GM19467 (cell line): ENCODE data around the gene SLC16A6.
A peak's percentile ranks its signal among the peaks of the same experiment; 100 is the strongest.
"Not testable (repeated sequence)": the region's sequence is repeated elsewhere in the genome, so short reads cannot be mapped to it uniquely, and the experiment has no call there.

ENCODE experiments used
- ATAC-seq: cut with Tn5 transposase; IDR thresholded peaks from one replicate; pipeline ENCODE4 v1.9.1; 2021; ENCODE audit warnings: mild to moderate bottlenecking, moderate library complexity; ENCODE audit not compliant: unreplicated experiment

Gene SLC16A6, protein sequence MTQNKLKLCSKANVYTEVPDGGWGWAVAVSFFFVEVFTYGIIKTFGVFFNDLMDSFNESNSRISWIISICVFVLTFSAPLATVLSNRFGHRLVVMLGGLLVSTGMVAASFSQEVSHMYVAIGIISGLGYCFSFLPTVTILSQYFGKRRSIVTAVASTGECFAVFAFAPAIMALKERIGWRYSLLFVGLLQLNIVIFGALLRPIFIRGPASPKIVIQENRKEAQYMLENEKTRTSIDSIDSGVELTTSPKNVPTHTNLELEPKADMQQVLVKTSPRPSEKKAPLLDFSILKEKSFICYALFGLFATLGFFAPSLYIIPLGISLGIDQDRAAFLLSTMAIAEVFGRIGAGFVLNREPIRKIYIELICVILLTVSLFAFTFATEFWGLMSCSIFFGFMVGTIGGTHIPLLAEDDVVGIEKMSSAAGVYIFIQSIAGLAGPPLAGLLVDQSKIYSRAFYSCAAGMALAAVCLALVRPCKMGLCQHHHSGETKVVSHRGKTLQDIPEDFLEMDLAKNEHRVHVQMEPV

DNA sequence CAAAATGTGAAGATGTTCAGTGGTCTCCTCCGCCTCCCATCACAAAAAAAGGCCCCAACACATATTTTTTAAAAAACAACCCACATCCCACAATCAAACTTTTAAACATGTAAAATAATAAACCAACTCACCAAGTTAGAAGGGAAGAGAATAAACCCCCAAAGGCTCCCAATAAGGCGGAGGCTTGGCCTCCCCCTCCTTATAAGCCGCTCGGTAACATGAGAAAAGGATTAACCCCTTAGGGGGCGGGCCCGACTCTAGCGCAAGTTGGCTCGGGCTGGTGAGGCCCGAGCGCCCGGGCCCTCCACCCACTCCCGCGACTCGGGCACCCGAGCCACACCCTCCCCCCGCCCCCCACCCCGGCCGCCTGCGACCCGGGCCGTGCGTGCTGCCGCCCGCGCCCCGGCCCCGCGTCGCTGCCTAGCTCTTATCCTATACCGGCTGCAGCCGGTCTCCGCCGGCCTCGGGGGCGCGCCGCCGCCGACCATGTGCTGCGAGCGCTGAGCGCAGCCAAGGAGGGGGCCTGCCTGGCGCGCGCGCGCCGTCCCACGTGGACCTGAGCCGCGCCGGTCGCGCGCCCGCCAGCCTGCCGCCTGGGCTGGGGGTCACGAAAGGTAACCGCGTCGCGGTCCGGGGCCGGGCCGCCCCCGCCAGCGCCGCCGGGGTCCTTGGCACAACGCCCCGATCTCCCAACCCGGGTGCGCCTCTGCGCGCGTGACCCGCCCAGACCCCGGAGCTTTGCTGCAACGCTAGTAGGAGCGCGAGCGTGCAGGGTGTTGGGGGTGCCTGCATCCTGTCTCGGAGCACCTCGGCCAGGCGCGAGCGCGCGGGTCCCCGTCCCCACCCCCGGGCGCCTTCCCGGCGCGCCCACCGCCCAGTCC lies at the start of gene SLC16A6, which contains the start of gene ARSG:
SLC16A6 (minus strand) TSS at position 173 of the 881 bp plus-strand sequence. CDS start 12,807 bp downstream, outside the sequence.
ARSG (plus strand) TSS at position 541 of the 881 bp plus-strand sequence. CDS start 15,999 bp downstream, outside the sequence.
- peak; percentile 40 for ATAC-seq

DNA sequence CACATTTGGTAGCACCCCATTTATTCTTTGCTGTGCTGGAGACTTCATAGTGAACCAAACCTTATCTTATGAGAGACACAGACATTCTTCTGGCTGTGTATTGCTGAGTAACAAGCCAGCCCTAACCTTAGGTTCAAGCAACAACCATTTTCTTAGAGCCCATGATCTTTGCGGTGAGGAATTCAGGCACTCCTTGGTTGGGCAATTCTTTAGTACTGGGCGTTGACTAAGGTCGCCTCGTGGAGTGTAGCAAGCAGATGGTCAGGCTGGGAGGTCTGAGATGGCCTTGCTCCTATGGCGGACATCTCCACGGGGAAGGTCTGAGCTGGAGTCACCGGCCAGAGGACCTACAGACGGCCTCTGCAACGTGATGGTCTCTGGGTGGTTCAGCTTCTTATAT lies 43.5 kb upstream of the SLC16A6 start:
- ATAC-seq = no peak

DNA sequence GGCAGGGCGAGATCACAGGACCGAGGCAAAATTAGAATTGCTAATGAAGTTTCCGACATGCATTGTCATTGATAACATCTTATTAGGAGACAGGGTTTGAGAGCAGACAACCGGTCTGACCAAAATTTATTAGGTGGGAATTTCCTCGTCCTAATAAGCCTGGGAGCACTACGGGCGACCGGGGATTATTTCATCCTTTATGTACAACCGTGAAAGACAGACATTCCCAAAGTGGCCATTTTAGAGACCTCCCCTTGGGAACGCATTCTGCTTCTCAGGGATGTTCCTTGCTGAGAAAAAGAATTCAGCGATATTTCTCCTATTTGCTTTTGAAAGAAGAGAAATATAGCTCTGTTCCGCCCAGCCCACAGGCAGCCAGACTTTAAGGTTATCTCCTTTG lies 41.0 kb upstream of the SLC16A6 start:
- not testable (repeated sequence) for ATAC-seq

DNA sequence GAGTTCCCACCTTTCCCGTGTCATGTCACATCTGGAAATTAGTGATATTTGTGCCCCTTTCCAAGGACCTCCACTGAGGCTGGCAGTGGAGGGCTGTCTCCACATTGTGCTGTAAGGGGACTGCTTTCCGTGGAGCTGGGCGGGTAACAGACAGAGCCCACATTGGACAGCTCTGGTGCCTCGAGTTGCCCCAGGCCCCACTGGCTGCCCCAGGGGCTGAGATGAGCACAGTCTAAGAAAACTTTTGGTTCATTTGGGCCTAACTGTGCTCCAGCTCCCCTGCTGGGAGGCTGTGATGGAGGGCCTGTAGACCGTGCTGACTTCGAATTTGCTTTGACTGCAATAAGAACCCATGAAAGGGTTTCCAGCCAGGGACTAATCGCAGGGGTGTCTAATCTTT lies 38.4 kb upstream of the SLC16A6 start:
- no peak for ATAC-seq

DNA sequence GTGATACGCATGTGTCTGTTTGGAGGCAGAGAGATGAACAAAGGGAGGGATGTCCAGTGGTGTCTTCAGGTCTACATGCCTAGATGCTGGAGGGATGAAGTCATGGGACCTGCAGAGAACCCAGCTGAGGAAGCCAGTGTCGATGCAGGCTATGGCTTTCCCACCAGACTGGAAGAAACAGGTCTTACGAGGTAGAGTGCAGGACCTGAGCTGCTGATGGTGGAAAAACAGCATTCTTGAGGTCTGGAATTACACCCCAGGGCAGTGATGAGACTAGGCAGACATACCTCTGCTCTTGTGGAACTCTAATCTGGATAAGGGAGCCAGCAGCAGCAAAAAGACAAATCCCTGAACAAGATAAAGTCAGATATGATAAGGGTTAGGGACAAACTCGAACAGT lies 37.7 kb upstream of the SLC16A6 start:
- ATAC-seq = no peak

DNA sequence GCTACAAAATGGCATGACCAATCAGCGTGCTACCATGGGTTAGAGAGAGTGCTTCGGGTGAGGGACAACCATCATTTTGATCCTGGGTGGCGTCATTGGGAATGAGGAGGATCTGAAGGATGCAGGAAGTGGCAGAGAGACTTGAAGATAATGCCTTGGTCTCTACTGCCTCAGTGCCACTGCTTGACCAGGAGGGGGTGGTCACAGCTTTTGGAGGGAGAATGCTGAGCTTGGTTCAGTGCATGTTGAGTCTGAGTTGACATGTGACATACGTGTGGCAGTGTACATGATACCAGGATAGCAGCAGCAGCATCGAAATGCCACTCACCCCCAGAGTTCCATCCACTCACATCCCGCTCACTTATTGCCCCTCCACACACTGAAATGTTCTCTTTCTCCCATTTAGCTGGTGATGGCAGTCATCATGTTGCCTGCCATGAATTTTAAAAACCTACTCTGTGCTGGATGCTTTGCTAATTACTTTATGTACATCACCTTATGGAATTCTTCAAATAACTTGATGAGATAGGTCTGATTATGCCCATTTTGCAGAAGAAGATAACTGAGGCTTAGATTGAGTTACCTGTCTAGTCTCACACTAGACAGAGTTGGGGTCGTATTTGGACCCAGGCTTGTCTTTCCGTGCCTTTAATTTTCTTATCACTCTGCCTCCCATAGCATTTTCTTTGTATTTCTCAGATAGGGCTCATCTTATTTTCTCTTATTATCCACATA lies 37.1 kb upstream of the SLC16A6 start:
- ATAC-seq = no peak

DNA sequence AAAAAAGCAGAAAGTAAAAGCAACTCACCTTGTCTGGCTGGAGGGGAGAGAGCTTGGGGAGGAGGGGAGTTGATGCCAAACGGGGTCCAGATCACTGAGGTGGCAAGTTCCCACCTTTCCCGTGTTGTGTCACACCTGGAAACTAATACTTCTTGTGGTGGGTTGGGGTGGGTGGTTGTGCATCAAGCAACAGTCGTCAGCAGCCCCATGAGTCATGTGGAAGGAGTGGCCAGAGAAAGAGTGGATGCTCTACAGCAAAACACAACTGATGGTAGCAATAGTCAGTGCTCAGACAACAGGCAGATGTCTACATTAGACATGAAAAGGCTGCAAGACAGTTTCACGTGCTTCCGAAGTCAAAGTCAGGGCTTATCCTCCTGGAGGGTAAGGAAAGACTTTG lies 35.8 kb upstream of the SLC16A6 start:
- no peak for ATAC-seq

DNA sequence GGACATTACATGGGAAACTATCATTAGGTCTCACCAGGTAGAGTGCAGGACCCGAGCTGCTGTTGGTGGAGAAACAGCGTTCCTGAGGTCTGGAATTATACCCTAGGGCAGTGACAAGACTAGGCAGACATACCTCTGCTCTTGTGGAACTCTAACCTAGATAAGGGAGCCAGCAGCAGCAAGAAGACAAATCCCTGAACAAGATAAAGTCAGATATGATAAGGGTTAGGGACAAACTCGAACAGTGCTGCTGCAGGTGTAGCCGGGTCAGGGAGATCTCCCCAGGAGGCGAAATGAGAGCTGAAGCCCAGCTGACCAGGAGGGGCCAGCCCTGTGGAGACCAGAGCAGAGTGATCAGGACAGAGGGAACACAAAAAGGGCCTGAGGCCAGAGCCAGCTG lies 35.0 kb upstream of the SLC16A6 start:
- ATAC-seq = no peak

DNA sequence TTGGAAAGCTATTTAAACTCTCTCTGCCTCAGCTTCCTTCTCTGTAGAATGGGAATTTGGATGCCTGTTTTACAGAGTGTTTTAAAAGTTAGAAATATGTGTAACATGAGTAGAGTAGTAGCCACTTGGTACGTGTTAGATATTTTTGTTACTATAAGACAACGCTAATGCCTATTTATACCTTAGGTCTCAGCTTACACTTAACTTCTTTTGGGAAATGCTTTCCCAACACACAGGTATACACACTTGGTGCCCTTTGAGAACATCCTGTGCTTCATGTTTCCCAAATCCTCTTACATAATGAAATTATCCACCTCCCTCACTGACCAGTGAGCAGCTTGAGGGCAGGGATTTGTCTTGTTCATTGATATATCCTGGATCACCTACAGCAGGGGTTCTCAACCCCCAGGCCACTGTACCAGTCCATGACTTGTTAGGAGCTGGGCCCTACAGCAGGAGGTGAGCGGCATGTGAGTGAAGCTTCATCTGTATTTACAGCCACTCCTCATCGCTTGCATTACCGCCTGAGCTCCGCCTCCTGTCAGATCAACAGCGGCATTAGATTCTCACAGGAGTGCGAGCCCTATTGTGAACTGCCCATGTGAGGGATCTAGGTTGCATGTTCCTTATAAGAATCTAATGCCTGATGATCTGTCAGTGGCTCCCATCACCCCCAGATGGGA lies 33.9 kb upstream of the SLC16A6 start:
- no peak for ATAC-seq

DNA sequence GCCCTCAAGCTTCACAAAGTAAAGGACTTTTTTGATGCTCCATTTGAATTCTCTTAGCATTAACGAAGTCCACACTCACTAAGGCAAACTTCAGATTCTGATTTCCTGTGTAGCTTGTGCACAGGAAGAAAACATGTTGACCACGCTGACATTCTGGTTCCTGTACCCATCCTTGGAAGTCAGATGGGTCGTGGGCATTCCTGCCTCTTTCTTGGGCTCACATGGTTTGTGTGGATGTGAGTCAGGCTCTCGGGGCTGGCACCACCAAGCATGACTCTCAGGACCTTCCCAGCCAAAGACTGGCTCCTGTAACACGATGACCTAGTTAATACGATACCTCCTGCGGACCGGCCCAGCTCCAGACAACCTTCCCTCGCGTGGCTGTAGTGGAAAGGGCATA lies 33.2 kb upstream of the SLC16A6 start:
- ATAC-seq = no peak

DNA sequence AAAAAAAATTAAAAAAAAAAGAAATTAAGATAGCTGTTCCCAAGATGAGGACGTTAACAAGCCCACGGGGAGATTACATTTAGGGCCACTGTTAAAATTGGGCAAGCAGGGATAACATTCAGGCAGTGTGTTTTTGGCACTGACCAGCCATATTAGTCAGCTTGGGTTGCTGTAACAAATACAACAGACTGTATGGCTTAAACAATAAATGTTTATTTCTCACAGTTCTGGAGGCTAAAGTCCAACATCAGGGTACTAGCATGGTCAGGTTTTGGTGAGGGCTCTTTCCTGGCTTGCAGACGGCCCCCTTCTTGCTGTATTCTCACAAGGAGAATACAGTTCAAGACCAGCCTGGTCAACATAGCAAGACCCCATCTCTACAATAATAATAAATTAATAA lies 31.7 kb upstream of the SLC16A6 start:
- ATAC-seq = no peak

DNA sequence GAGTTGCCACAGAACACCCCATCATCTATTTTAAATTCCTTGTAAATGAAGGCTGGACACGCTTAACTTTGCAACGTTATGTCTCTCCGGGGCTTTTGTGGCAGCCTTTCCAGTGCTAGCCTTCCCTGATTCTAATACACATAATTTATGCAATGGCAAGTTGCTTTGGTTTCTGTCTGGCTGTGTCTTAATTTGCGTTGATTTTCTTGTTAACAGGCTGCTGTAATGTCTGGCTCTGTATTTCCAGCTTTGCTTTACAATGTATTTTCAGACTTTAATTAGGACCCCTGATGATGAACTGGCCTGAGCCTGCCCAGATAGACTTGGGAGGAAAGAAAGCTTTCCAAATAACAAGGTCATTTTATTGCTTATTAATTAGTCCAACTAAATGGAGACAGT lies 30.6 kb upstream of the SLC16A6 start:
- no peak for ATAC-seq

DNA sequence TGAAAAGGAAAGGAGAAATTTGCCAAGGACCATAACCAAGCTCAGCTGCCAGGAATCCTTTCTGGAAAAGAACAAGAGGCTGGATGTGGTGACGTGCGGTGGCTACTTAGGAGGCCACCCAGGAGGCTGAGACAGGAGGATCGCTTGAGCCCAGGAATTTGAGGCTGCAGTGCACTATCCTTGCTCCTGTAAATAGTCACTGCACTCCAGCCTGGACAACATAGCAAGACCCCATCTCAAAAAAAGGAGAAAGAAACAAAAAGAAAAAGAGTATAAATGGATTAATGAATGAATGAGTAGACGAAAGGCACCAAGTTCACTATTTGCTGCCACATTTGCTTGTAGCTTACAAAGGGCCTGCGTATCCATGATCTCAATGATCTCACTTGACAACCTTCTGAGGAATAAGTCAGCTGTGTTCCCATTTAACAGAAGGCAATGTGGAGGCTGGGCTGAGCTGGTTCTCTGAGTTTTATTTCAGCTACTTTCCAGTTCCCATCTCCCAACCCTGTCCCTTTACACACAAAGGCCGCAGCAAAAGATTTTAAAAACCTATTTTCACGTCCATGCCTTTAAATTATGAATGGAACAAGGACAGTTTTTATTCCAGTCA lies 30.1 kb upstream of the SLC16A6 start:
- ATAC-seq = no peak

DNA sequence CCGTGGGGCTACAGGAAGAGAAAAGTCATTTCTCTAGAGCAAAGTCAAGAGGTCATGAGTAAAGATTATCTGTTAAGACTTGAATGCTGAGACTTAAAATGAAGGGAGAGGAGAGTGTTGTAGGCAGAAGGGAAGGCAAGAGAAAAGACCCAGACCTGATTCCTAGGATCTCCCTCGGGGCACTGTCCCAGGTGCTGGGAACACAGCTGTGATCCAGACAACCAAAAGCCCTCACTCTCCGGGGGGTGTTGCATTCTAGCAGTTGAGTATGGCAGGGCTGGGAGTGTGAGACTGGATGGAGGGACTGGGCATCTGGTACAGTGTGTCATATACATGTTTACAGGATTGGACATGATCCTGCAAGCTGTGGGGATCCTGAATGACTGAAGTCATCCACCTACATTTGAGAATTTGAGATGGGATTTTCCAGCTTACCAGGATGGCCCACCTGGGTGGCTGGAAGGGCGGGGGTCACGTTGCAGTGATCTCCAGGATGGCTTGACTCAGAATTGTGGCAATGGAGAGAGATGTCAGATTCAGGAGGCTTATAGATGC lies 29.5 kb upstream of the SLC16A6 start:
- ATAC-seq = no peak

DNA sequence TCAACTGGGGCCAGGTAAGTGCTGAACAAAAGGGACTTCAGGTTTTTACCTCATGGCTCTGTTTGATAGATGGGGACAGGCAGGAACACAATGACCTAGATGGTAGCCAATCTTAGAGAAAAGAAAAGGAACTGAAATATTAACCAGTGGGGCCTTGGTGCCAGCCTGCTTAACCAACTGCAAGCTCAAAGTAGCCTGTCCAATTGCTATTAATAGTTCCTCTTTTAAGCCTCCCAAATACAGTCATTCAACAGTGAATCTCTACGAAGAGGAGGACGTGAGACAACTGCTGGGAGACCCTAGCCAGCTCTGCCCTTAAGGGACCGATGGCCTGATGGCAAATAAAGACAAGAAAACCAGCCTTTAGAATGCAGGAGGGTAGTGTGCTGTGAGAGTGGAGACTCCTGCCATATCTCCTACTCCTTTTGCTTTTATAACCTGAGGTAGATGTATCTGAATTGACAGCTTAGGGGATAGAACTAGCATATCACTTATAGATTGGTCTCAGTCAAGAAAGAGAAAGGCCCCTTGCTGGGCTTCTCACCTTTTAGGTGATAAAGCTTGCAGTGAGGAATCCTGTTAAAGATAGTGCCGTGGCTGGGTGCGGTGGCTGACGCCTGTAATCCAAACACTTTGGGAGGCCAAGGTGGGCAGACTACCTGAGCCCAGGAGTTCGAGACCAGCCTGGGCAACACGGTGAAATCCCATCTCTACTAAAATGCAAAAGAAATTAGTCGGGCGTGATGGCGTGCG lies 28.7 kb upstream of the SLC16A6 start:
- ATAC-seq = no peak

DNA sequence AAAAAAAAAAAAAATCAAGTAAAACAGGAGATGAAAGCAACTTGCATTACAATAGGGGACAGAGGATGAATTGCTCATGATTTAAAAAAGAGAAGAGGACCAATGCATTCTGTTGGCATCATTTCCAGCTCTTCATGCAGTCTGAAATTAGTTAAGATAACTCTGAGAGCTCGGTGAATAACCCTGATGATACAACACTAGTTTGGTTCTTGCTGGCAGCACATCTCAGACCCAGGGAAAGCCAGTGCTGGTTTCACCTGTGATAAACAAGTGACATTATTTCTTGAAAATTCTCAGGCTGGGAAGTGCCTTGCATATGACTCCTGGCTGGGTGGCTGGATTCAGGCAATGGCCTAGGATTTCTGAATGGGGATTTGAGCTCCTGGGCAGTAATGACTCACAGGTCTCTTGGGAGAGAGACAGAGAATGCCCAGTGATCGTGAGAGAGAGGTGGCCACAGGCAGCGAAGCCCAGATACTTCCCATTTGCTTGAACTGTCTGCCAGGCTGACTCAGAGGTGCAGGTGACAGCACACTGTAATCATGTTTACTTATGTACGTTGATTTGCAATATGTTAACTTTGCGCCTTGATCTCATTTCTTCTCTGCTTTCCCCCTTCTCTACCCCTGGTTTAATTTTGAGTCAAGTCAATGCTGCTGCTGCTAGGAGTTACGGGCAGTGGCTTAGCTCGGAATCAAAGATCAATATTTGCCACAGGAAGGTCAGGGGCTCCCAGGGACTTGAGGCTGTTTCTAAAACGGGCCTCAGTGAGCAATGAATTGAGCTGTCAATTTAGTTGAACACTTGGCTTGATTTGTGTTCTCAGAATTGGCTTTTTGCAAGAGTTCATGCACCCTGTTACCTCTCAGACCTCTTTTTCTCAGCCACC lies 27.4 kb upstream of the SLC16A6 start:
- ATAC-seq = no peak

DNA sequence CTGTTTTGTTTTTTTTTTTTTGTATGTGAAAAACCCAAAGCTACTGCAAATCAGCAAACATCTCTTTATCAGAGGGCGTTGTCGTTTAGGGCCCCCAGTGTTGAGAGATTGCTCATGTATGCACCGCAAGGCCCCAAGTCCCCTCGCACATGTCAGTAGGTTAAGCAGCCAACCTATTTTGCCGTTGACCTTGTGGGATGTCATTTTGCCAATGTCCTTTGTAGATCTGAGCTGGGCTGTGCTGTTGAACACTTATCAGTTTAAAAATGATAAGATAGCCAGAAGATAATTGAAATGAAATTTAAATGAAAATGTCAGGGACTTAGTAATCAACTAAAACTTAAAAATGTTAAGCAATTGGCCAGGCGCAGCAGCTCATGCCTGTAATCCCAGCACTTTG lies 26.5 kb upstream of the SLC16A6 start:
- no peak for ATAC-seq

DNA sequence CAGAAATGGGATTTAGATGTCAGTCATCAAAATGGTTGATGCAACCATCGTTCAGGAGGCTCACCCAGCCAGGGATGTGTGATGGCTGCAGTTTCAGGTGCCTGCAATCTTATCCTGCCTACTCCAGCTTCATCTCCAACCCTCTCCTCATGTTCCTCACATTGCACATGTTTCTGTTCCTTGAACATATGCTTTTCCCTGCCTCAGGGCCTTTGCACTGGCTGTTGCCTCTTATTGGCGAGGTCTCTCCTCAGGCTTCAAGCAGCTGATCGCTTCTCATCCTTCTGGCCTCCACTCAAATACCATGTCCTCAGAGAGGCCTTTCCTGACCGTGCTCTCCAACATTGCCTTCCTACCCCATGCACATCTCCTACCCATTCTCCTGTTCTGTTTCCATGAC lies 25.0 kb upstream of the SLC16A6 start:
- ATAC-seq = no peak
